ENCODE results near the gene TSSK2.

TSSK2 gene

DNA sequence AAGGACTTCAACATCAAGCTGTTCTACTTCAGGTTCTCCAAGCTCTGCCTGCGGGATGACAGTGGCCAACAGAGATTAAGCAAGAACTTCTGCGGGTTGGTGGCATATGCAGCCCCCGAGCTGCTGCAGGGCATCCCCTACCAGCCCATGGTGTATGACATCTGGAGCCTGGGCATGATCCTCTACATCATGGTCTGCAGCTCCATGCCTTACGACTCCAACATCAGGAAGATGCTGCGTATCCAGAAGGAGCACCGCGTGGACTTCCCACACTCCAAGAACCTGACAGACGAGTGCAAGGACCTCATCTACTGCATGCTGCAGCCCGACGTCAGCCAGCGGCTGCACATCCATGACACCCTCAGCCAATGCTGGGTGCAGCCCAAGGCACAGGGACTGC, 6.1 kb upstream of the TSSK2 start:
- no peak for DNase-seq (ENCODE audit: low read depth in 2 of 2)

DNA sequence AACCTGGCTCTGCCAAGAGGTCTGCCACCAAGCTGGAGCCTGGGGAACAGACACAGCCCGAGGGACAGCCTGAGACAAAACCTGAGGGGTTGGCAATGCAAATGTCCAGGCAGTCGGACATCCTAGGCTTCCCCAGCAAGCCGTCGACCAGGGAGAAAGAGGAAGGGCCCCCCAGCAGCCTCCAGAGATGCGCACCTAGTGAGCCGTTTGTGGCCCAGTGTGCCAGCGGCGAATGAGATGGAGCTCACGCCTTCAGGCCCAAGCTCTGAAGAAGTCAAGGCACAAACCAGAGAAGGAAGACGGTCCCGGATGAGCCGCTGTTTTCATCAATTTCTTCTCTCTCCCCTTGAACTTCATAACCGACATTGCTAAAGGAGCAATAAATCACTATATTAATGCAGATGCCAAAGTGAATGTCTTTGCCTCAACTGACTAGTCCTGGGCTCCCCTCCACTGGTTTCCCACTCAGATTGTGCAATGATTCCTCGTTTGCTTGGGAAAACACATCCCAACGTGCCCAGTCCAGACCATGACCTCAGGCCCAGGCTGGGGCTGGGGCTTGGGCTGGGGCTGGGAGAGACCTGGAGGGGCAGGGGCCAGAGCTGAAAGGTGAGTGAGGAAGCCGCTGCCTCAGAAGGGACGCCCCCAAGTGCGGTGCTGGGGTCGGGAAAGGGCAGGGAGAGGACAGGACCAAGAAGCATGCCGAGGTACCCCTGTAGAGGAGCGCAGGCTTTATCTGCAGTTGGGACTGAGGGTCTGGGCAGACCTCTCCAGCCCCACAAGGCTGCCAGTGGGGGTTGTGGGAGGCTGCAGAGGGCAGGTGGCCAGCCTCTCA, 5.4 kb upstream of the TSSK2 start:
- DNase-seq (ENCODE audit: low read depth in 2 of 2) = no peak

DNA sequence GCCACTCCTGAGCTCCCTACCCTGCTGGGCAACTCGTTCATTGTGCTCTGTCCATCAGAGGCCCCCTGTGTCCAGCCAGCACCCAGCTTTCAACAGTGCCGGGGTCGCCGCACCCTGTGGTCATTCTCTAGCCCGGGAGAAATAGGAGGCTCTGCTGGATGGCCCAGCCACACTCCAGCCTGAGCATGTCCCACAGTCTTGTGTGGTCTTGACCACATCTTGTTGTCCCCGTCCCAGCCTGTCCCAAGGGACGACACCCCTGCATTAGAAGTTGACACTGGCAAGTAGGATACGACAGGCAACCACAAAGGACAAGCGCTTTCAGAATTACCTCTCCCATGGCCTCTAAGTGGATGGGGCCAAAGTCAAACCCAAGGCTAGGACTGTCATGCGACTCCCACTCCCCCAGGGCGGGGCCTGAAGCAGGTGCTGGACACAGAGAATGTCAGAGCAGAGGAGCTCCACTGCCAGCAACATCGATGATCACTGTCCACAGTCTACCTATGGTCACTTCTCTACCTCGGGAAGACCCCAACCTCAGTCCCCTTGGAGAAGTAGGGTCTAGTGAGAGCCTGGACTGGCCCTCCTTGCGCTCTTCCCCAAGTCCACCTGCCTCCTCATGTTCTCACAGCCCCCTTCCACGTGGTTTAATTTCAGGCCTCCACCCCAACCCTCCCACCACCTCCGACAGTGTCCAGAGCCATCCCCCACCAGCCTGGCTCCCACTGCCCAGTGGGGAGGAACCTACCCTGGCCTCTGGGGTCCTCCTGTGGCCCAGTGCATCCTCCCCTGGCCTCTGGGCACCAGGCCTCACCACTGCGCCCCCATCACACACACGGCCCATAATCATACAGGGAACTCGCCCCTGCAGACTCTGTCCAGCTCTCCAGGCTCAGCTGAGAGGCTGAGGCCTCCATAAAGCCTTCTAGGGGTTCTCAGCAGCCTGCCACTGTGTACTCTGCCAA, 4.5 kb upstream of the TSSK2 start:
- no peak for DNase-seq (ENCODE audit: low read depth in 2 of 2)

DNA sequence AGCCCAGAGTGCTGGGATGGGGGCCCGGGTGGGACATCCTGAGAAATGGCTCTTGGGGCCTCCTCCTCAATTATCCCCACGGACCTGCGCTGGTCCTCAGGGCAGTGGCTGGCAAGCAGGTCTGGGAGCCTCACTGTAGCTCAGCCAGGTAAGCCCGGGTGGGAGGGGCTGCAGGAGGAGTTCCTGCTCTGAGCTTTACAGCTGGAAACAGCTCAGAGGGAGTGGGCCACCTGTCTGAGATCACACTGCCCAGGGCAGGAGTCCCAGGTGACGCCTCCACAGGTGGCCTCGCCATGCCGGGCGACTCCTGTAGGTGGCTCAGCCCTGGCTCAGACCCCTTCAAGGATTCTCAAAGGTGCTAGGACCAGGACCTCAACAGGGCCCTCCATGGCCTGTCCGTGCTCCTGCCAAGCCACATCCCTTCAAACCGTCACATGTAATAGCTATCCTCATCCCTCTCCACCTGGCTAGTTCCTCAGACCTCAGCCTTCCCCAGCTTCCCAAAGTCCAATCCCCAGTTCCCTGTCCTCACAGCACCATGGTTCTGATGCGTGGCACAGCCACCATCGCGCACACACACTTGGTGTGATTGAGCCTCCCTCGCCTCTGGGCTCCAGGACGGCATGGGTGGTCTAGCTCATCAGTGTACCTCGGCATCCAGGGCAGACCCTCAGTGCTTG, 3.6 kb upstream of the TSSK2 start:
- DNase-seq (ENCODE audit: low read depth in 2 of 2) = no peak

DNA sequence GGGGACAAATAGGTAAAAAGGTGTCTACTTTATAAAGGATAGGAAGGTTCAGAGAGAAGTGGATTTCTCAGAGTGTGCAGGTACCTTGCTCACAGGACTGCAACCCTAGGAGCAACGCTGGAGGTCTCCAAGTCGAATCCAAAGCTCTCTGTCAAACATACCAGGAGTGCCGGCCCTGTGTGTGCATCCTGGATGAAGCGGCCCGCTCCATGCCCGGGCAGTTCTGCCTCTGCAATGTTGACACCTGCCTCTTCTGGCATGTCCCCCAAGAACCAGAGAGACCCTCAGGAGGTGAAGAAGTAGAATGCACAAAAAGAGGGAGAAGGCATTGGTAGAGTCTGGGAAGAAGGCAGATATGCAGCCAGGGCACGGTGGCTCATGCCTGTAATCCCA, 3.1 kb upstream of the TSSK2 start:
- DNase-seq (ENCODE audit: low read depth in 2 of 2) = no peak

DNA sequence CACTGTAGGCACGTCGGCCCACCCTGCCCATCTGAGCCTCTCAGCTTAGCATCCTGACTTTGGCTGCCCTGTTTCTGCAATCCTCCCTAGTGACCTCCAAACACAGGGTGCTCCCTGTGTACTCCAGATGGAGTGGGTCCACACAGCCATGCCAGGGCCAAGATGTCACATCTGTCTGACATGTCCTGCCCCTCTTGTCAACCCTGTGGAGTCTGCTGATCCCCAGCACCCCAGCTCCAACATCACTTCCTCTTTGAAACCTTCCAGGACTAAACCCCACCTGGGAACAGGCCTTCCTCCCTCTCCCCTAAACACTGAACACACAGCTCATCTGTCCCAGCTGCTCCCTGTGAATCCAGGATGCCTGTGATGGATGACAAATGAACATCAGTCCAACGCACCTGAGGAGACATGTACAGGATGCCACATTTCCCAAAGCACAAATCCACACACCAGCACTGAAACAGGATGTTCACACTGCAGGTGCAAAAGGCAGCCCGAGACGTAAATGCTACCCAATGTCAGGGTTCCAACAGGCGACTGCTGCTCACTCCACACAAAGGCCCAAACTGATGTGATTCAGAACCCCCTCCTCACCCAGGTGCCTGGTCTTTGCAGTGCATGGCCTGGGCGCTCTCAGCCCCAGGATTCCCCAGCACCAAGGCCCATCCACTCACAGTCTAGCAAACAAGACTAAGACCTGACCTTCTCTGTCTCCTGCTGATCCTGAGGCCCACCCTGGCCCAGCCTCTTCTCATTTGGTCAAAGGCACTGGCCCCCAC, 2.0 kb upstream of the TSSK2 start:
- no peak for DNase-seq (ENCODE audit: low read depth in 2 of 2)

DNA sequence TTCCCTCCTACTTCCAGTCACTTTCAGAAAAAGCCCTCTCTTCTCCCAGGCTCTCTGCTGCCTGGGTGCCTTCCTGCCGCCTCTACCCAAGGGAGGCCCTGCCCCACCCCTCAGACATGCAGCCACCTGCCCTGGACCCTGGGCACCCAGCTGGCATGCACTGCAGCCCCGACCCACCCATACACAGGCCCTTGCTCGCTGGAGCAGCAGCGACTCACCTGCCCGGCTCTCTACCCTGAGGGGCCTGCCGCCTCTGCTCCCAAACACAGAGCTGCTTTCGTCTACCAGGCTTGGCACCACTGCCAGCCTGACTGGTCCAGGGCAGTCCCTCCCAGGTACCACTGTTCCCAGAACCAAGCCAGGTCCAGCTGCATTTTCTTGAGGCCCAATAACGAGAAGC, 1.2 kb upstream of the TSSK2 start:
- no peak for DNase-seq (ENCODE audit: low read depth in 2 of 2)

DNA sequence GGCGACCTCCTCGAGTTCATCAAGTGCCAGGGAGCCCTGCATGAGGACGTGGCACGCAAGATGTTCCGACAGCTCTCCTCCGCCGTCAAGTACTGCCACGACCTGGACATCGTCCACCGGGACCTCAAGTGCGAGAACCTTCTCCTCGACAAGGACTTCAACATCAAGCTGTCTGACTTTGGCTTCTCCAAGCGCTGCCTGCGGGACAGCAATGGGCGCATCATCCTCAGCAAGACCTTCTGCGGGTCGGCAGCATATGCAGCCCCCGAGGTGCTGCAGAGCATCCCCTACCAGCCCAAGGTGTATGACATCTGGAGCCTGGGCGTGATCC, 542 bp downstream of the TSSK2 start:
- no peak for DNase-seq (ENCODE audit: low read depth in 2 of 2)

DNA sequence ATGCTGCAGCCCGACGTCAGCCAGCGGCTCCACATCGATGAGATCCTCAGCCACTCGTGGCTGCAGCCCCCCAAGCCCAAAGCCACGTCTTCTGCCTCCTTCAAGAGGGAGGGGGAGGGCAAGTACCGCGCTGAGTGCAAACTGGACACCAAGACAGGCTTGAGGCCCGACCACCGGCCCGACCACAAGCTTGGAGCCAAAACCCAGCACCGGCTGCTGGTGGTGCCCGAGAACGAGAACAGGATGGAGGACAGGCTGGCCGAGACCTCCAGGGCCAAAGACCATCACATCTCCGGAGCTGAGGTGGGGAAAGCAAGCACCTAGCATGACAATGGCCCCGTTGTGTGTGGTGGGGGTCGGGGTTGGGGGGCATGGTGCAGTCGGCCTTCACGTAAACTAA, 1.0 kb downstream of the TSSK2 start:
- DNase-seq (ENCODE audit: low read depth in 2 of 2) = no peak

DNA sequence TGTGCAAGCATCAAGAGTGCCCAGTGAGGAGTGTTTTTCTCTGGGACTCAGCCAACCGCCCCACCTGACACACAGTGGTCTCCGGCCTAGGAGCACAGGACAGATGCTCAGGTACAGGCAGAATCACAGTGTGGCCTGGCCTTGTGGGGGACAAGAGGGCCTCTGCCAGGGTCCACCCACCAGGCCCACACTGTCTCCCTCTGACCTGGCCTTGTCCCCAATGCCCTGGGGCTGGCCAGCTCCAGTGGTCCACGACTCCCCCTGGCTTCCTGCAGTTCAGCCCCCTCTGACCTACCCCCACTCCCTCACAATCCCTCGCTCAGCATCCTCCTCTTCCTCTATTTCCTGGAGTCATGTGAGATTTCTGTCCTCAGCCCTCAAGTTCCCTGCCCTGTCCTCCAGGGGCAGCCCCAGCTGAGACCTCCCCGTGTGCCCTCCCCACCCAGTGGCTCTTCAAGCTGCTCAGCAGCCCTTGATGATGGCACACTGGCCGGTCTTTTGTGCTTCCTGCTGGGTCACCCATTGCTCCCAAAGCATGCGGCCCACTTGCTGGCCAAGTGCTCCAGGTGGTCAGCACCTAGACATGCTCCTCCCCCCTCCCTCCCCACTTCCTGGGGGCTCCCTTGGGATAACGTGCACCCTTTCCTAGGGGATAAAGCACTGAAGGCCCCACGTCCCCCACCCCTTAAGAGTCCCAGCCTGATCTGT, 1.7 kb downstream of the TSSK2 start:
- no peak for DNase-seq (ENCODE audit: low read depth in 2 of 2)

DNA sequence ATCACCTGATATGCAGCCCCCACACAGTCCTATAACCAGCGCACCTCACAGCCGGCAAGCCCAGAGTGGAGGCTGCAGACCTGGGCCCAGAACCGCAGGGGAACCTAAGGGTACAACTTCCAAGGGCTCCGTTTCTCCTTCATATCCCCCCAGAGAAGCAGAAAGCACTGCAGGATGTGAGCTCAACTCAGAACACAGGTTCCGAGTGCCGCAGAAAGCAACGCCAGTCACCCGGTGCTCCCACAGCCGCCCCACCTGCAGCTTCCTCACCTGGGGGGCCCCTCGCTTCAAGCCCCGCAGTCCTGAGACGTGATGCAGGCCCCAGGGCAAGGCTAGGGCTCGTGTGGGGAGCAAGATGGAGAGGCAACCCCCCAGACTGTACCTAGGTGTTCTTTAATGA, 2.5 kb downstream of the TSSK2 start:
- no peak for DNase-seq (ENCODE audit: low read depth in 2 of 2)

DNA sequence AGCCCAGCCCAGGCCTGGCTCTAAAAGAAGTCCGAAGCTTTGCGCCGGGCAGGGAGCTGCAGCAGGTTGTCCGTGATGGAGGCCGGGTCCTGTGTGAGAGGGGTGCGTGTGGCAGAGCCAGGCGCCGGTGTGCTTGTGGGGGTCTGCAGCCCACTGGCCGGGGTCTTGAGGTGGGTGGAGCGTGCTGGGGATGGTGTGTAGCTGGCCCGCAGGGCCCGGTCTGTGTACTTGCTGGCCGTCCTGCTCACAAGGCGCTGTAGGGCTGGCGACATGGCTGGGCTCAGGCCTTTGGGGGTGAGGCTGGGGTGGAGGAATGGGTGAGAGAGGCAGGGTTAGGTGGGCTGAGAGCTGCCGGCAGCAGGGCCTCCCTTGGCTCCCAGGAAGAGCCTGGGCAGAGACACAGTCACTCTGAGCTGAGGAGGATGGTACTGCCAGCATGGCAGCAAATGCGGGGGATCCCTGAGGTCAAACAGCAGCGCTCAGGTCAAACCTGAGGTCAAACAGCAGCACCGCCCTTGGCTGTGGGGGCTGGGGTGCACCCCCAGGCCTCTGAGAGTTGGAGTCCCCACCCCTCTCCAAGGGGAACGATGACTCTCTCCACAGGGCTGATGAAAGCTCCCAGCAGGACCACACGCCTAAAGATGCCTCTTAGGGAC, 3.2 kb downstream of the TSSK2 start:
- DNase-seq (ENCODE audit: low read depth in 2 of 2) = no peak

DNA sequence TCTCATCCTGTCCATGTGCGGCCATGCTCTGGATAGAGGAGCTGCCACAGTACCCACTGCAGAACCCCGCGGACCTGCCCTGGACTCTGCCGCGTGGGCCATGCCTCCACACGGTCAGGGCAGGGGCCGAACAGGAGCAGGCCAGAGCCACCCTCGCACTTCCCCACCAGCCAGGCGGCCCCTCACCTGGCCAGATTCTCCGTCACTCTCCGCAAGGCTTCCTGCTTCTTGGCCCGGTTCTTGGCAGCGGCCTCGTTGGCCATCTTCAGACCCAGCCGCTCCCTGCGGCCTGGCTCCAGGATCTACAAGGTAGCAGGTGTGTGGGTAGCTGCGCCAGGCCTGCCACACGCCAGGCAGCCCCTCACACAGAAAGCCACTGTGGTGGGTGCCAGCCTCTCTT, 3.8 kb downstream of the TSSK2 start:
- DNase-seq (ENCODE audit: low read depth in 2 of 2) = no peak

DNA sequence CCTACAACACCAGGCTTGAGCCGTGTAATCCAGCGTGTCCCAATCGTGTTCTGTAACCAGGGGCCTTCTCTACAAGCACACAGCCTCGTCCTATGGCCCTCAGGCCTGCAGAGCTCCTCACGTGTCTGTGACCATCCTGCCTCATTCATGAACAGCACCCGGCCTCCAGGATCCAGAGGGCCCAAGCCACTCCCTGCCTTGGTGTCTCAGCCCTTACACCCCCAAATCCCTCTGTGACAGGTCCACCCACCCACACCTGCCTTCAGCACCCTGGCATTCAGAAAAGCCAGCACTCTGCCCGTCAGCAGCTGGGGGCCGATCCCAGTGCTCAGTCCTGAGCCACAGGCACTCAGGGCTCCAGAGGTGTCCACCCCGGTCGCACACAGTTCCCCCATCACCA, 5.8 kb downstream of the TSSK2 start:
- DNase-seq (ENCODE audit: low read depth in 2 of 2) = no peak

DNA sequence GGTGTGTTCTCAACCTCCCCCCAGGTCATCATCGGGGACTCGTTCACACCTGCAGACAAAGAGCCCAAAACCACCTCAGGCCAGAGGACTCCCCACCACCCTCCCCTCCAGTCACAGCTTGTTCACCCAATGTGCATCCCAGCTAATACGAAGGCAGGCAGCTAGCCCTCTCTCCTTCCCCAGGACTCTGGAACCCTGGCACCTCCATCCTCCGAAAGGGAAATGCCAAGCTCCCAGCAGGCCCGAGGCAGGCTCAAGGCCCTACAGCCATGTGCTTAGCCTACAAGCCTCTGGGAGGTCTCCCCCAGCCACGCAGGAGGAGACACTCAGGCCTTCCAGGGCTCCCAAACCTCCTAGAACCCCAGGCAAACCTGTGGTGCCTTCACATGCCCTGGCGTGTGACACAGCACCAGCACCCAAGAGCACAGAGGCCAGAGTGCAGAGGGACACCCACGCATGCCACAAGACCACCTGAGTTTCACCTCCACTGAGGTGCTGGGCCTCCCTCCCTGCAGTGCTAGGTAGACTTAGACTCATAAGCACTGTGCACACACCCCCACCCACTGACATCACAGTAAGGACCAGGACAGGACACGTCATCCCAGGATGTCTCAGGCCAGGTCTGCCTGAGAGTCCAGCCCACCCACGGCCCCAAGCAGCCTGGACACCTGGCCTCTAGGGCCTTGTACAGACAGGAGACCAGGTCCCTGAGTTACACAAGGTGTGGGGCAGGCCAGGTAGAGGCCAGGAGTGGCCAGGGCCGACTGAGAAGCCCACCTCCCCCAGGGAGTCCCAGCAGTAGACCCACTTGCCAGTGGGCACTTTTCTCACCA, 6.5 kb downstream of the TSSK2 start:
- DNase-seq (ENCODE audit: low read depth in 2 of 2) = no peak

DNA sequence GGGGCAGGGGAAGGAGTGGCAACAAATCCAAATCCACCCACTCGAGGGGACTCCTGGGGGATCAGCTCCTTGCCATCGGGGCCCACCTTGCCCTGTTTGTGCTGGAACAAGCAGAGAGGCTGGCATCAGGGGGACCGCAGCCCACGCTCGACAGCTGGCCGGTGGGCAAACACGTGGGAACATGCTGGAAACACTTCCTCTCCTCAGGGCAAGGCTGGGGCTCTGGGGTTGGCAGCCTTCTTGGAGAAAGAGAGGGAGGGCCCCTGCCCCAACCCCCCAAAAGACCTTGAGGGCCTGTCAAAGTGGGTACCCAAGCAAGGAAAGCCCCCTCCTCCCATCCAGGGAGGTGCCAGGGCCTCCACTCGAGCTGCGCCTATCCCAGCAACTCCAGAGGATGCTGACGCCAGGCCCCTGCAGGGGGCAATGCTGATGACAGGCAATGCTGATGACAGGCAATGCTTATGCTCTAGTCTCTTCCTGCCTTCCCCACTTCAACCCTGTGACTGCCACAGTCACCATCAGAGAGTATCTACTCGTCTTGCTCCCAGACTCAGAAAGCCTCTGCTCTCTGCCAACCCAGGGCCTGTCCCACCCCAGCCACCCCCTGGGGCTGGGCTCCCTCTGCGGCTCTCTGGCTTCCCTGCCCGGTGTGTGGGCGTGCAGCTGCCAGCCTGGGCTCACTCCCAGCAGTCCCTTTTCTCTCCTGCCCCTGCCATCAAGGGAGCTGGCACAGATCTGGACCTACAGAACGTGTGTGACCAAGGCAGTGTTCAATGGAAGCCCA, 7.3 kb downstream of the TSSK2 start:
- DNase-seq (ENCODE audit: low read depth in 2 of 2) = no peak

DNA sequence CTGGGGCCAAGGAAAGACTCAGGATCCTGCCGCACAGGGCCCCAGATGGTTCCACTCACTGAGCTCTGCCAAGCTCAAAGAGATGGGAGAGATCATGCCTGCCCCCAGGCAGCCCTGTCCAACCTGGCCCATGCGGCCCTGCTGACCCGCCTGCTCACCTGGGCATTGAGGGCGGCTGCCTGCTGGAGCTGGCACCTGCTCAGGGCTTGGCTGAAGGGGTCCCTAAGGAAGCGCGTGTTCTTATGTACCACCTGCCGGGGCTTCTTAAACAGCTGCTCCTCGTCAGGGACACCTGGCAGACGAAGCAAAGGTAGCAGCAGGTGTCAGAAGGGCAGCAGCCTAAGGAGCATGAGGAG, 7.9 kb downstream of the TSSK2 start:
- no peak for DNase-seq (ENCODE audit: low read depth in 2 of 2)

DNA sequence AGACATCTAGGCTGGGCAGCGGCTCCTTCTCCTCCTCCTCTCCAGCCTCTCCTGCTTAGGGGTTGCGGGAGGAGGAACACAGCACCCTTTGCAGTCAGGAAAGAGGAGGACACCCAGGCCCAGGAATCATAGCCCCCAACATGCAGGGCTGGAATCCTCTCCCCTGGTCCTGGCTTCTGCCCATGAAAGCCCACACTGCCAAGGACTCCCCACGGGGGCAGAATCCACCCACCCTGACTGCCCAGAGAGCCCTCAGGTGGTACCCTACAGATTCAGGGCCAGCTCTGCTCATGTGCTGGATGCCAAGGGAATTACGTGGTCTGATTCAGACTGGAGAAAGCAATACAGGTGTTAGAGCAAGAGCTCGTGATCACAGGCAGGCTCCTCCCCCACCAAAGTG, 8.9 kb downstream of the TSSK2 start:
- no peak for DNase-seq (ENCODE audit: low read depth in 2 of 2)

DNA sequence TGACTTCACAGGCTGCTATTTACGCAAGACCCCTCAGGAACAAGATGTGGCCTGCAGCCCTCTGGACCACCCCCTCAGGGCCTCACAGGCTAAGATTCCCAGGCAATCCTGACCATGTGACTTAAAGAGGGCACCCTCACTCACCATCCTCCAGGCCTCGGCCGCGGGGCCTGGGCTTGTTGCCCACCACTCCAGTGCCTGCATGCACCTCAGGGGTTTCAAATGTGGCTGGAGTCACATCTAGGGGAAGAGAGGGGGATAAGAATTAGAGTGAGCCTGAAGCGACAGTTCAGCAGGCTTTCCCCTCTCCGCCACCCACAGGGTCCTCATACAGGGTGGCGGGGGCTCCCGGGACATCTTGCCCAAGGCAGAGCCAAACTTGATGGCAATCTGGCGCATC, 11.3 kb downstream of the TSSK2 start:
- no peak for DNase-seq (ENCODE audit: low read depth in 2 of 2)

Measured in stimulated activated CD4-positive, alpha-beta T cell treated with anti-CD3 and anti-CD28 coated beads, Interleukin-1b, Interleukin-23, amount 100 ng/mL, for 1 hour (primary cell).